Karpas-422 (cell line): ENCODE data around the gene ZFAND3. TPM values are rescaled to one million over a fixed set of nuclear protein-coding genes. Genes with fewer than 3 reads are reported as not detected.
"Not testable (repeated sequence)": the region's sequence is repeated elsewhere in the genome, so short reads cannot be mapped to it uniquely, and the experiment has no call there.

Source experiments
- DNase-seq: peaks from one replicate; pipeline ENCODE4 v3.0.0-alpha.2; 2015
- H2AFZ ChIP-seq: fragments of 200-600 bp; sonication (generic); 2 replicates; pipeline ENCODE4 v1.6.1; 2014; ENCODE audit warnings: antibody characterized with exemption, low read length, mixed read lengths
- H3K27ac ChIP-seq: fragments of 200-600 bp; sonication (generic); 2 replicates; pipeline ENCODE4 v1.5.1; 2014; ENCODE audit warnings: mild to moderate bottlenecking, low read length, moderate library complexity
- H3K27me3 ChIP-seq: fragments of 200-600 bp; sonication (generic); 2 replicates; pipeline ENCODE4 v1.6.1; 2014; ENCODE audit warnings: low read length, mixed read lengths
- H3K36me3 ChIP-seq: fragments of 200-600 bp; sonication (generic); 2 replicates; pipeline ENCODE4 v1.6.1; 2014; ENCODE audit warnings: low read length, mixed read lengths; ENCODE audit not compliant: insufficient read depth
- H3K4me1 ChIP-seq: fragments of 200-600 bp; sonication (generic); 2 replicates; pipeline ENCODE4 v1.6.1; 2014; ENCODE audit warnings: mild to moderate bottlenecking, low read length, mixed read lengths
- H3K4me2 ChIP-seq: fragments of 200-600 bp; sonication (generic); 2 replicates; pipeline ENCODE4 v1.6.1; 2014; ENCODE audit warnings: low read length, low read depth, mild to moderate bottlenecking; ENCODE audit not compliant: poor library complexity, severe bottlenecking
- H3K4me3 ChIP-seq: fragments of 200-600 bp; sonication (generic); 2 replicates; pipeline ENCODE4 v1.5.1; 2014; ENCODE audit warnings: mild to moderate bottlenecking, antibody characterized with exemption, low read length, mixed read lengths
- H3K79me2 ChIP-seq: fragments of 200-600 bp; sonication (generic); 2 replicates; pipeline ENCODE4 v1.6.1; 2014; ENCODE audit warnings: mild to moderate bottlenecking, low read length, mixed read lengths
- H3K9ac ChIP-seq: fragments of 200-600 bp; sonication (generic); 2 replicates; pipeline ENCODE4 v1.6.0; 2014; ENCODE audit warnings: low read length
- H3K9me2 ChIP-seq: fragments of 200-600 bp; sonication (generic), shearing (Covaris generic); replicated peaks from 2 replicates; pipeline ENCODE4 v1.6.0; 2014; ENCODE audit warnings: mild to moderate bottlenecking, low read length, moderate library complexity; ENCODE audit not compliant: insufficient read depth
- H3K9me3 ChIP-seq: fragments of 300-700, 200-600 bp; sonication (generic); 2 replicates; pipeline ENCODE4 v1.6.1; 2014; ENCODE audit warnings: low read length, mixed read lengths
- H4K20me1 ChIP-seq: fragments of 200-600 bp; sonication (generic); 2 replicates; pipeline ENCODE4 v1.6.1; 2014; ENCODE audit warnings: mild to moderate bottlenecking, antibody characterized with exemption, low read length, low read depth; ENCODE audit not compliant: insufficient read depth
- total RNA-seq: library from RNA; depleted of rRNA; stranded (reverse); fragments of >200 nt; shearing (Covaris generic); gene quantifications from 2 replicates; pipeline ENCODE4 v1.2.3, GENCODE V29; 2014; ENCODE audit warnings: low replicate concordance

ZFAND3 gene
- total RNA-seq, 1 experiment from 2014 or later = 4.0 TPM

- H3K9me3 ChIP-seq = not testable (repeated sequence)
These were observed 304.8 kb downstream of the ZFAND3 start for GRCh38 chr6:38124224-38124926.

GRCh38 chr6:38127284-38127683 lies 307.8 kb downstream of the ZFAND3 start:
- H3K9me2 ChIP-seq = no peaks in the 10 kb centered on the region
- no peaks in the 10 kb centered on the region for H3K36me3 ChIP-seq
- H3K9ac ChIP-seq = no peak overlapping the region
- H3K4me3 ChIP-seq = no peak overlapping the region
- peaks cover 17% of the 10 kb centered on the region for H4K20me1 ChIP-seq
- no peak overlapping the region for H3K27ac ChIP-seq
- DNase-seq = no peak
- no peak overlapping the region for H2AFZ ChIP-seq
- no peaks in the 10 kb centered on the region for H3K4me1 ChIP-seq
- no peaks in the 10 kb centered on the region for H3K79me2 ChIP-seq
- no peak overlapping the region for H3K4me2 ChIP-seq
- no peaks in the 10 kb centered on the region for H3K9me3 ChIP-seq
- H3K27me3 ChIP-seq = no peaks in the 10 kb centered on the region

More at GRCh38 chr6:38124224-38124926, 304.8 kb downstream of the ZFAND3 start:
- not testable (repeated sequence) for H3K79me2 ChIP-seq, H3K9me2 ChIP-seq, H3K27me3 ChIP-seq, H2AFZ ChIP-seq, H3K4me2 ChIP-seq, DNase-seq, H3K4me3 ChIP-seq, H3K27ac ChIP-seq, H3K4me1 ChIP-seq, H3K9ac ChIP-seq, H3K36me3 ChIP-seq
- peaks cover 22% of the 10 kb centered on the region for H4K20me1 ChIP-seq

- Histone ChIP-seq H3K9ac (no peak overlapping the region), H3K27me3 (no peaks in the 10 kb centered on the region), H2AFZ (no peak overlapping the region), H3K9me3 (no peaks in the 10 kb centered on the region), H3K4me2 (no peak overlapping the region), H3K27ac (no peak overlapping the region), H4K20me1 (peaks cover 11% of the 10 kb centered on the region), H3K4me1 (no peaks in the 10 kb centered on the region), H3K79me2 (no peaks in the 10 kb centered on the region), H3K36me3 (no peaks in the 10 kb centered on the region), H3K9me2 (no peaks in the 10 kb centered on the region), H3K4me3 (no peak overlapping the region)
- no peak for DNase-seq
These were observed 312.0 kb downstream of the ZFAND3 start for GRCh38 chr6:38131527-38131965.

- no peak overlapping the region for H3K4me3 ChIP-seq
- DNase-seq = no peak
- no peak overlapping the region for H2AFZ ChIP-seq
- H3K9me2 ChIP-seq = no peaks in the 10 kb centered on the region
- H3K36me3 ChIP-seq = no peaks in the 10 kb centered on the region
- no peaks in the 10 kb centered on the region for H3K27me3 ChIP-seq
- H3K9ac ChIP-seq = no peak overlapping the region
- H3K4me2 ChIP-seq = no peak overlapping the region
- no peak overlapping the region for H3K27ac ChIP-seq
- H3K9me3 ChIP-seq = no peaks in the 10 kb centered on the region
- H3K4me1 ChIP-seq = no peaks in the 10 kb centered on the region
- 0 out of 2 replicates have a peak, but pooled peaks cover 8% of the 10 kb centered on the region for H4K20me1 ChIP-seq
- no peaks in the 10 kb centered on the region for H3K79me2 ChIP-seq
These were observed 314.6 kb downstream of the ZFAND3 start for GRCh38 chr6:38133932-38134703.

GRCh38 chr6:38134704-38135088 lies 315.2 kb downstream of the ZFAND3 start:
- no peak overlapping the region for H3K9ac ChIP-seq
- H3K9me3 ChIP-seq = no peaks in the 10 kb centered on the region
- no peak overlapping the region for H3K4me3 ChIP-seq
- H4K20me1 ChIP-seq = 0 out of 2 replicates have a peak, but pooled peaks cover 13% of the 10 kb centered on the region
- H3K4me1 ChIP-seq = no peaks in the 10 kb centered on the region
- H2AFZ ChIP-seq = no peak overlapping the region
- no peak overlapping the region for H3K4me2 ChIP-seq
- no peaks in the 10 kb centered on the region for H3K36me3 ChIP-seq
- no peaks in the 10 kb centered on the region for H3K9me2 ChIP-seq
- no peaks in the 10 kb centered on the region for H3K27me3 ChIP-seq
- no peaks in the 10 kb centered on the region for H3K79me2 ChIP-seq
- H3K27ac ChIP-seq = no peak overlapping the region
- DNase-seq = no peak

GRCh38 chr6:38136547-38136946 lies 317.0 kb downstream of the ZFAND3 start:
- Histone ChIP-seq H3K4me3 (no peak overlapping the region), H3K36me3 (no peaks in the 10 kb centered on the region), H4K20me1 (peaks cover 18% of the 10 kb centered on the region; the same call in 1 of the 2 replicates), H2AFZ (no peak overlapping the region), H3K9me2 (no peaks in the 10 kb centered on the region), H3K9me3 (no peaks in the 10 kb centered on the region), H3K4me1 (no peaks in the 10 kb centered on the region), H3K27me3 (no peaks in the 10 kb centered on the region), H3K9ac (no peak overlapping the region), H3K4me2 (no peak overlapping the region), H3K79me2 (no peaks in the 10 kb centered on the region), H3K27ac (no peak overlapping the region)
- no peak for DNase-seq

DNA sequence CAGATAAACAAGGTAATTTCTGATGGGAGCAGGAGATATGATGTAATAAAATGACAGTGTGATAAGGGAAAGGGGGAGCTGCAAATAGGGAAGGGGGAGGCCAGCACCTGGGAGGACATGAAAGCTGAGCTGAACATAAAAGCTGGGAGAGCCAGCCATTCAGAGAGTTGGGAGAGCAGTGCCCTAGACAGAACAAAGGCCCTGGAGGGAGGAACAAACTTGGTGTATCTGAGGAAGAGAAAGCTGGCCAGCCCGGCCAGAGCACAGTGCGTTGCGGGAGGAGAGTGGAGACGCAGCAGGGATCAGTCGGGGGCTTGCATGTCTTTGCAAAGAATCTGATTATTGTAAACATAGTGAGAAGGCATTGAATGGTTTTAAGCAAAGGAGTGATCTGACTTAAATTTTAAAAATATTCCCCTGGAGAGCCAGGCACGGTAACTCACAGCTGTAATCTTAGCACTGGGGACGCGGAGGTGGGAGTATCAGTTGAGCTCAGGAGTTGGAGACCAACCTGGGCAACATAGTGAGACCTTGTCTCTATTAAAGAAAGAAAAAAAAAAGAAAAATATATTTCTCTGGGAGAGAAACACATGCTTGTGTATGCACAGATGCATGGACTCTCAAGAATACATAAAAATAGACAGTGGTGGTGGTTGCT lies 318.2 kb downstream of the ZFAND3 start:
- no peaks in the 10 kb centered on the region for H3K79me2 ChIP-seq
- H3K9me2 ChIP-seq = no peaks in the 10 kb centered on the region
- no peak for DNase-seq
- no peak overlapping the region for H2AFZ ChIP-seq
- no peaks in the 10 kb centered on the region for H3K36me3 ChIP-seq
- H3K9ac ChIP-seq = no peak overlapping the region
- no peak overlapping the region for H3K27ac ChIP-seq
- no peaks in the 10 kb centered on the region for H3K9me3 ChIP-seq
- no peak overlapping the region for H3K4me2 ChIP-seq
- H4K20me1 ChIP-seq = peaks cover 24% of the 10 kb centered on the region; the same call in 1 of the 2 replicates
- H3K27me3 ChIP-seq = no peaks in the 10 kb centered on the region
- H3K4me3 ChIP-seq = no peak overlapping the region
- no peaks in the 10 kb centered on the region for H3K4me1 ChIP-seq

GRCh38 chr6:38138374-38138773 lies 318.8 kb downstream of the ZFAND3 start:
- Histone ChIP-seq H3K4me2 (no peak overlapping the region), H3K9me2 (no peaks in the 10 kb centered on the region), H3K4me1 (peaks cover 4% of the 10 kb centered on the region), H3K27ac (no peak overlapping the region), H2AFZ (no peak overlapping the region), H3K36me3 (no peaks in the 10 kb centered on the region), H3K4me3 (no peak overlapping the region), H3K9me3 (no peaks in the 10 kb centered on the region), H3K9ac (no peak overlapping the region), H4K20me1 (peaks cover 24% of the 10 kb centered on the region; the same call in 1 of the 2 replicates), H3K79me2 (no peaks in the 10 kb centered on the region), H3K27me3 (no peaks in the 10 kb centered on the region)
- DNase-seq = no peak
